ENCODE measurements around the gene OCA2.

OCA2 gene

GRCh38 chr15:28005004-28005527 lies 94.0 kb downstream of the OCA2 start:
- no peak for DNase-seq (ENCODE audit: extremely low read depth in 1 of 2, low read depth in 1 of 2)

- no peak for DNase-seq (ENCODE audit: extremely low read depth in 1 of 2, low read depth in 1 of 2)
These were observed 94.7 kb downstream of the OCA2 start for GRCh38 chr15:28004143-28005003.

- DNase-seq (ENCODE audit: extremely low read depth in 1 of 2, low read depth in 1 of 2) = no peak
These were observed 95.6 kb downstream of the OCA2 start for GRCh38 chr15:28003302-28004037.

GRCh38 chr15:28002867-28003266 lies 96.2 kb downstream of the OCA2 start:
- DNase-seq (ENCODE audit: extremely low read depth in 1 of 2, low read depth in 1 of 2) = no peak

GRCh38 chr15:28002136-28002861 lies 96.8 kb downstream of the OCA2 start:
- no peak for DNase-seq (ENCODE audit: extremely low read depth in 1 of 2, low read depth in 1 of 2)

GRCh38 chr15:28001641-28002040 lies 97.5 kb downstream of the OCA2 start:
- no peak for DNase-seq (ENCODE audit: extremely low read depth in 1 of 2, low read depth in 1 of 2)

- DNase-seq (ENCODE audit: extremely low read depth in 1 of 2, low read depth in 1 of 2) = no peak
These were observed 104.9 kb downstream of the OCA2 start for GRCh38 chr15:27993996-27994780.

- no peak for DNase-seq (ENCODE audit: extremely low read depth in 1 of 2, low read depth in 1 of 2)
These were observed 105.6 kb downstream of the OCA2 start for GRCh38 chr15:27993544-27993943.

- DNase-seq (ENCODE audit: extremely low read depth in 1 of 2, low read depth in 1 of 2) = no peak
These were observed 108.3 kb downstream of the OCA2 start for GRCh38 chr15:27990521-27991515.

GRCh38 chr15:27989838-27990237 lies 109.3 kb downstream of the OCA2 start:
- no peak for DNase-seq (ENCODE audit: extremely low read depth in 1 of 2, low read depth in 1 of 2)

- no peak for DNase-seq (ENCODE audit: extremely low read depth in 1 of 2, low read depth in 1 of 2)
These were observed 109.7 kb downstream of the OCA2 start for GRCh38 chr15:27989427-27989826.

- DNase-seq (ENCODE audit: extremely low read depth in 1 of 2, low read depth in 1 of 2) = no peak
These were observed 114.0 kb downstream of the OCA2 start for GRCh38 chr15:27985099-27985498.

- DNase-seq (ENCODE audit: extremely low read depth in 1 of 2, low read depth in 1 of 2) = no peak
These were observed 115.6 kb downstream of the OCA2 start for GRCh38 chr15:27983496-27983895.

- DNase-seq (ENCODE audit: extremely low read depth in 1 of 2, low read depth in 1 of 2) = no peak
These were observed 121.4 kb downstream of the OCA2 start for GRCh38 chr15:27977696-27978095.

GRCh38 chr15:27973886-27974285 lies 125.2 kb downstream of the OCA2 start:
- DNase-seq (ENCODE audit: extremely low read depth in 1 of 2, low read depth in 1 of 2) = no peak

GRCh38 chr15:27970661-27971392 lies 128.3 kb downstream of the OCA2 start:
- no peak for DNase-seq (ENCODE audit: extremely low read depth in 1 of 2, low read depth in 1 of 2)

GRCh38 chr15:27967541-27967940 lies 131.6 kb downstream of the OCA2 start:
- no peak for DNase-seq (ENCODE audit: extremely low read depth in 1 of 2, low read depth in 1 of 2)

- DNase-seq (ENCODE audit: extremely low read depth in 1 of 2, low read depth in 1 of 2) = no peak
These were observed 133.6 kb downstream of the OCA2 start for GRCh38 chr15:27965546-27965945.

GRCh38 chr15:27961801-27962200 lies 137.3 kb downstream of the OCA2 start:
- no peak for DNase-seq (ENCODE audit: extremely low read depth in 1 of 2, low read depth in 1 of 2)

Measured in stimulated activated CD8-positive, alpha-beta memory T cell treated with anti-CD3 and anti-CD28 coated beads, Interleukin-7, amount 100 ng/mL, for 48 hours (primary cell).